Hepatocyte (in vitro differentiated cells): ENCODE results near the gene PDLIM7.

ENCODE experiments used
- CTCF ChIP-seq: fragments of 200-600 bp; sonication (generic); IDR thresholded peaks from 2 replicates; pipeline ENCODE4 v1.5.1; 2016; ENCODE audit warnings: antibody characterized with exemption, mild to moderate bottlenecking; ENCODE audit not compliant: poor library complexity
- EZH2phosphoT487 ChIP-seq: fragments of 200-600 bp; sonication (generic); IDR thresholded peaks from one replicate; pipeline ENCODE4 v1.6.1; 2018; ENCODE audit warnings: antibody characterized with exemption, mild to moderate bottlenecking, low read depth, moderate library complexity; ENCODE audit not compliant: unreplicated experiment, severe bottlenecking

- TF ChIP-seq CTCF (no peak), EZH2phosphoT487 (no peak)
Observed at GRCh38 chr5:177510567-177511053, 13.2 kb upstream of the PDLIM7 start.
